Amniotic stem cell (primary cell): Measurements from ENCODE around the gene LGALS4.
"Not testable (repeated sequence)": the region's sequence is repeated elsewhere in the genome, so short reads cannot be mapped to it uniquely, and the experiment has no call there.

ENCODE experiments used
- DNase-seq: peaks from one replicate; lab custom pipeline; 2025; lab: John Stamatoyannopoulos, UW

The LGALS4 gene

DNA sequence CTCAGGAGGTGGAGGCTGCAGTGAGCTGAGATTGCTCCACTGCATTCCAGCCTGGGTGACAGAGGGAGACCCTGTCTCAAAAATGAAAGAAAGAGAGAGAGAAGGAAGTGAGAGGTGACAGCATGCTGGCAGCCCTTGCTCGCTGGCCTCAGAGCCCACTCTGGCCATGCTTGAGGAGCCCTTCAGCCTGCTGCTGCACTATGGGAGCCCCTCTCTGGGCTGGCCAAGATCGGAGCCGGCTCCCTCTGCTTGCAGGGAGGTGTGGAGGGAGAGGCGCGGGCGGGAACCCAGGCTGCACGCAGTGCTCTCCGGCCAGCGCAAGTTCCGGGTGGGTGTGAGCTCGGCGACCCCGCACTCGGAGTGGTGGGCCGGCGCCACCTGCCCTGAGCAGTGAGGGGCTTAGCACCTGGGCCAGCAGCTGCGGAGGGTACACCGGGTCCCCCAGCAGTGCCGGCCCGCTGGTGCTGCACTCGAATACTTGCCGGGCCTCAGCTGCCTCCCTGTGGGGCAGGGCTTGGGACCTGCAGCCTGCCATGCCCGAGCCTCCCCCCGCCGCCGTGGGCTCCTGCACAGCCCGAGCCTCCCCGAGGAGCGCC, 8.6 kb upstream of the LGALS4 start:
- DNase-seq = not testable (repeated sequence)

DNA sequence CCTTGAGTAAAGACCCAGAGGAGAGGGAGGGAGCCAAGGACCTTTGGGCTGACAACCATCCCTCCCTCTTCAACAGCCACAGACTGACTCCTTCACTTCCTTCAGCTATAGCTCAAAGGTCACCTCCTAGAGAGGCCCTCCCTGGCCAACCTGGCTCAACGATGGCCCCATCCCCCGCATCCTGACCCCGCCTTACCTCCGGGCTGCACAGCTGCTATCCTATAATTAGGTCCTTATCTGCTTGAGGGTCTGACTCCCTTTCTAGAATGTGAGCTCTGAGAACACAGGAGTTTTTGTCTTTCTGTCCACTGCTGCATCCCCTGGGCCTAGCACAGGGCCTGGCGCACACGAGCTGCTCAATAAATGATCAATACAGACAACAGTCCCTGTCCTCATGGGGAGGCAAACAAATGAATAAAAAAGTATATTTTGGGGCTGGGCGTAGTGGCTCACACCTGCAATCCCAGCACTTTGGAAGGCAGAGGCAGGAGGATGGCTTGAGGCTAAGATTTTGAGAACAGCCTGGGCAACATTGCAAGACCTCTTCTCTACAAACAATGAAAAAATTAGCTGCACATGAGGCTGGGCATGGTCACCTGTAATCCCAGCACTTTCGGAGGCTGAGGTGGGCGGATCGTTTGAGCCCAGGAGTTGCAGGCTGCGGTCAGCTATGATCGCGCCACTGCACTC, 6.6 kb upstream of the LGALS4 start:
- DNase-seq = no peak

DNA sequence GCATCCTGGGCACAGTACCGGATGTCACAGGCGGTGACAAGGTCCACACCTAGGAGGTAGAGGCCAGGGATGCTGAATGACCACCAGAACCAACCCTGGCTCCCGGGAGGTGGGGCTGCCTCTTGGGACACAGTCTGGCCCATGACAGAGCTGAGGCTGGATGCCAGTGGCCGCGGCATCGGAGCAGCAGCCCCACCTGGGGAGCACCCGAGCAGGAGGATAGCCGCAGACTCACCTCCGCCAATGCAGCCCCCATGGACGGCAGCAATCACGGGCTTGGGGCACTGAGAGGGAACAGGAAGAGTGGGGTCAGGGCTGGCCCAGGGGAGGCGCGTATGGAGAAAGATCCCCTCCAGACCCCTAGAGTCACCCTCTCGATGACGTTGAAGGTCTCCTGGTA, 4.3 kb upstream of the LGALS4 start:
- DNase-seq = no peak

DNA sequence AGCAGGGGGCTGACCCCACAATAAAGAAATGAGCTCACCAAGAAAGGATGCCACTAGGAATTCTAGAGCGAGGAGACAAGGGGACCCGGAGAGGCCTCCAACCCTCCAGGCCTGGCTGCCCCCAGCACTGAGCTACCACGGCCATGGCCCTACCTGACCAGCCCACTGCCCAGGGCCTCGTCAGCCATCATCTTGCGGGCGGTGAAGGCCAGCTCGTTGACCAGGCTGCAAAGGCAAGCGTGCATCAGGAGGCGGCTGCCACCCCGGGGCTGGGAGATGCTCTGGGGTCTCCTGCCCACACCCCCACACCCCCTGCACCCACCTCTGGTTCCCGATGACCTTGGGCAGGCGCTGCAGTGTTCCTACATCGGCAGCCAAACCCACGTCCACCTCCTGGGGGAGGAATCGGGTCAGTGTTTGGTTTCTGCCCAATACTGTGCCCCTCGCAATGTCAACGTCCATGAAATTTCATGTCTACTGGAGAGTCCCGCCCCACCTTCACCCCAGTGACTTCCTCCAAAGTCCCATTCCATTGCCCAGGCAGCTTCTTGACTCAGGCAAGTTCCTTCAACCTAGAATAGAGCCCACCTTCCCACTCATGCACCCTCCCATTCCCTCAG, 3.5 kb upstream of the LGALS4 start:
- DNase-seq = no peak

DNA sequence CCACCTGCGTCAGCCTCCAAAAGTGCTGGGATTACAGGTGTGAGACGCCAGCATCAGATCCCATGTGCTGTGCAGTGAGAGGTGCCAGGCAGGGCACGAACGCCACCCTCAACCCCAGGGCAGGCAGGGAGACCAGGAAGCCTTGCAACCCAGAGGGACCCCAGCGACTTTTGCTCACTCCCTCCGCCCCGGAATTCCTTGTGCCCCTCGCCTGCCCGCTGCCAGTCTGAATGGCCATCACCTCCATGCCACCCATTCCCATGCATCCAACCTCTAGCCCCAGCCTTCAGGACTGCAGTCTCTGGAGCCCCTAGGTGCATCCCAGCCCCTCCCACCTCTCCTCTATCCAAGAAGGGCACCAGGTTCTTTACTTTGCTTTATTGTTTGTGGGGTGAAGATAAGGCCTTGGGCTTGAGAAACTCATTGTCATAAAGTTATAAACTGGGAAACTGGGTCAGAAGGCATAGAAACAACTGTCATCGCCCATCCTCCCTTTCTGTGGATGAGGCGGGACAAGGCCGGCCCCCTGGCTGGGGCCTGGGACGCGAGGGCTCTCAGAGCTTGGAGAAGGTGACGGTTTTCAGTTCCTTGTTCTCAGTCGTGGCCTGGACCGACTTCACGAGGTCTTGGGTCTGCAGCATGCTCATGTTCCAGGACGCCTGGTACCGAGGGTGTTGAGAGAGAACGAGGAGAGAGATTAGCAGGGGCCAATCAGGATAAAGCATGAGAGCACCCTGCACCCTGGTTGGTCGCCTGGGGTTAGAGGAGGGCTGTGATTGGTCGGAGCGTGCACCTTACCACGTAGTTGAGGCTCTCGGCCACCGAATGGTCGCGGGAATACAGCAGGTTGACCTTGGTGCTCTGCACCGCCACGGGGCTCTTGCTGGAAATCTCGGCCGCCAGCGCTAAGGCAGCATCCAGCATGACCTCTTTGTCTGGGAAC, 2.6 kb upstream of the LGALS4 start:
- DNase-seq = no peak

DNA sequence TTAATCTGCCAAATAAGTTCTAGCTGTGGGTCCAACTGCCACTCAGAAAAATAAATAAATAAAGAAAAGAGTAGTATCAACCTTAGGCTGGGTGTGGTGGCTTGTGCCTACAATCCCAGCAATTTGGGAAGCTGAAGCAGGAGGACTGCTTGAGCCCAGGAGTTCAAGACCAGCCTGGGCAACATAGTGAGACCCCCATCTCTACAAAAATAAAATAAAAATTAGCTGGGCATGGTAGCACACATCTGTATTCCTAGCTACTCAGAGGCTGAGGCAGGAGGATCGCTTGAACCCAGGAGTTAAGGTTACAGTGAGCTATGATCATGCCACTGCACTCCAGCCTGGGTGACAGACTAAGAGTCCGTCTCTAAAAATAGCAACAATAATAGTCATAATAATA, 1.2 kb upstream of the LGALS4 start:
- DNase-seq = not testable (repeated sequence)

DNA sequence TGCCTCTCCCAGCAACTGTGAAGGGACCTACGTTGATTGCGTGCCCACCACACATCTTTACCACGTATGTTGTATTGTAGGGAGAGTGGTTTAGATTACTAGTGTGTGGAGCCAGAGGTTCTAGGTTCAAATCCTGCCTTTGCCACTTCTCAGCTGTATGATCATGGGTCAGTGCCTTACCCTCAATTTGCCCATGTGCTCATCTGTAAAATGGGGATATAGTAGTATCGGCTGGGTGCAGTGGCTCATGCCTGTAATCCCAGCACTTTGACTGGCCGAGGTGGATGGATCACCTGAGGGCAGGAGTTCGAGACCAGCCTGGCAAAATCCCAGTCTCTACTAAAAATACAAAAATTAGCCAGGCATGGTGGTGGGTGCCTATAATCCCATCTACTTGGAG, 578 bp upstream of the LGALS4 start:
- DNase-seq = no peak

DNA sequence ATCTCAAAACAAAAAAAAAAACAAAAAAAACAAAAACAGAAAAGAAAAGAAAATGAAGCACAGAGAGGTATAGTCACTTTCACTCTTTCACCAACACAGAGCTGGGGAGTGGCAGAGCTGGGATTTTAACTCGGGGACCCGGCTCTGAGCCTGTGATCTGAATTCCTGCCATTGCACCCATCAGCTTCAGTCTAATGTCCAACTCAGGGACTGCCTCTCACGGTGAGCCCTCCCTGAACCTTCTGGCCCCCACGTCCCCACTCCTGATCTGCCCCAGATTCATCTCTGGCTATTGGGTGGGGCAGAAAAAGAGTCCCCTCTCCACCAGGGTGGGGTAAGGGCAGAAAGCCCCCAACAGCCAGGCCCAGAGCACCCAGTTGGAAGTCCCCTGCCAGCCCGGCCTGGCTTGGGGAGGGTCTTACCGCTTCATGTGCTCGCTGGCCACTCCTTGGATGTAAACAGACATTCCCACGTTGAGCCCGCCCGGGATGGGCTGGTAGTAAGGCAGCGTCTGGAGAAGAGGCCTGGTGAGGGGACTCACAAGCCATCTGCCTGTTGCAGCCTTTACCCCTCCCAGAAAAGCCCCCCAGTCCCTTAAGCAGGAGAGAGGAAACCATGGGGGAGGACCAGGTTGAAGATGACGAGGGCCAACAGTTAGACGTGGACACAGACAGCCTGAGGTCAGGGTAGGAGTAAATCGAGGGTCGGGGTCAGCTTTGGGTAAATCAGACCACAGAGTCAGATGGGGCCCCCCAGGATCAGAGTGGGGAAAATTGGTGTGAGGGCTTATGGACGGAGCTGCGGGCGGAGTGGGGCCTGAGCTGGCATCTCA, 520 bp downstream of the LGALS4 start:
- no peak for DNase-seq

DNA sequence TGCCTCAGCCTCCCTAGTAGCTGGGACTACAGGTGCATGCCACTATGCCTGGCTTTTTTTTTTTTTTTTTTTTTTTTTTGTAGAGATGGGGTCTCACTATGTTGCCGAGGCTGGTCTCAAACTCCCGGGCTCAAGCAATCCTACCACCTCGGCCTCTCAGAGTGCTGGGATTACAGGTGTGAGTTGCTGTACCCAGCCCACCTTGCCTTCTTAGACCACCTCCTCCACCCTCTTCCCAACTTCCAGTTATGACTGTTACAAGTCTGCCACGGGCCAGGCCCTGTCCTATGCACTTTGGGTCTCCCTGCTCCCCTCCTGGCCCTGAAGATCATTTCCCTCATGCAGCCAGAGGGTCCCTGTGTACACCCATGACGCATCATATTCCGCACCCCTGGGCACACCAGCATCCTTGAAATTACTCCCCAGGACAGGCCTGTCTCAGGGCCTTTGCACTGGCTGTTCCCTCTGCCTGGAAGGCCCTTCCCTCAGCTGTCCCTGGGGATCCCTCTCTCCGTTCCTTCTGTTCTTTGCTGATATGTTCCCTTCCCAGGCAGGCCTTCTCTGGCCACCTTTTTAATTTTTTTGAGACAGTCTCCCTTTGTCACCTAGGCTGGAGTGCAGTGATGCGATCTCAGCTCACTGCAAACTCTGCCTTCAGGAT, 3.0 kb downstream of the LGALS4 start:
- DNase-seq = no peak

DNA sequence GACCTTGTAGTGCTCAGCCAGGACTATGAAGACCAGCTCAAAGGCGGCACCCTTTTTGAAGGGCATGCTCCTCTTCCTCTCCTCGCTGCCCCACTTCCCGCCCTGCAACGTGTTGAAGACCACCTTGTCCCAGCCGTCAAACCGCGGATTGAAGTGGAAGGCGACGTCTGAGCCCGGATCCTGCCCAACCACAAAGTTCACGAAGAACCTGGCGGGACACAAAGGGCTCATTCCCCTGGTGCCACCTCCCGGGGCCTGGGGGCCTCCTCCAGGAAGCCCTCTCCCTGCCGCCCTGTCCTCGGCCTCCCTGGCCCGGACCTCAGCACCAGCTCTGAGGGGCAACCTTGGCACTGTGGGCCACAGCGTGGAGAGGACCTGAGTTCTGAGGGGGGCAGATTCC, 4.0 kb downstream of the LGALS4 start:
- no peak for DNase-seq

DNA sequence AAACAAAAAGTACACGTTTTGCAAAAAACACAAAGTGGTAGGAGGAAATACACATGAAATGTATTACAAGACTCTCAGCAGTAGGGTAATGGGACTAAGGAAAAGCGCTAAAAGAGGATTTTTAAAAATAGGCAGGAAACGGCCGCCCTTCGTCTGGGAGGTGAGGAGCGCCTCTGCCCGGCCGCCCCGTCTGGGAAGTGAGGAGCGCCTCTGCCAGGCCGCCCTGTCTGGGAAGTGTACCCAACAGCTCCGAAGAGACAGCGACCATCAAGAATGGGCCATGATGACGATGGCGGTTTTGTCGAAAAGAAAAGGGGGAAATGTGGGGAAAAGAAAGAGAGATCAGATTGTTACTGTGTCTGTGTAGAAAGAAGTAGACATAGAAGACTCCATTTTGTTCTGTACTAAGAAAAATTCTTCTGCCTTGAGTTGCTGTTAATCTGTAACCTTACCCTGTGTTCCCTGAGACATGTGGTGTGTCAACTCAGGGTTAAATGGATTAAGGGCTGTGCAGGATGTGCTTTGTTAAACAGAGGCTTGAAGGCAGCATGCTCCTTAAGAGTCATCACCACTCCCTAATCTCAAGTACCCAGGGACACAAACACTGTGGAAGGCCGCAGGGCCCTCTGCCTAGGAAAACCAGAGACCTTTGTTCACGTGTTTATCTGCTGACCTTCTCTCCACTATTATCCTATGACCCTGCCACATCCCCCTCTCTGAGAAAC, 5.2 kb downstream of the LGALS4 start:
- DNase-seq = not testable (repeated sequence)

DNA sequence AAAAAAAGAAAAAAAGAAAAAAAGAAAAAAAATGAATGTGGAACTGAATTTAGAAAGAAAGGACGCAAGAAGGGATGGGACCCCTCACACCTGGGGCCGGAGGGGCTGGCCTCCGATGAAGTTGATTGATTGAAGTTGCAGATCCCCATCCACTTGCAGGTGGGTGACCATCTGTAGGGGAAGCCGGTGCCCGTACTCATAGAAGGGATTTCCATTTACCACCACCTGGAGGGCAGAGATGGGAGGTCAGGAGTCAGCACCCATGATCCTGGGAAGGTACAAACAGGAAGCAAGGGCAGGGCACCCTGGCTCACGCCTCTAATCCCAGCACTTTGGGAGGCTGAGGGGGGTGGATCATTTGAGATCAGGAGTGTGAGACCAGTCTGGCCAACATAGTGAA, 6.4 kb downstream of the LGALS4 start:
- no peak for DNase-seq

DNA sequence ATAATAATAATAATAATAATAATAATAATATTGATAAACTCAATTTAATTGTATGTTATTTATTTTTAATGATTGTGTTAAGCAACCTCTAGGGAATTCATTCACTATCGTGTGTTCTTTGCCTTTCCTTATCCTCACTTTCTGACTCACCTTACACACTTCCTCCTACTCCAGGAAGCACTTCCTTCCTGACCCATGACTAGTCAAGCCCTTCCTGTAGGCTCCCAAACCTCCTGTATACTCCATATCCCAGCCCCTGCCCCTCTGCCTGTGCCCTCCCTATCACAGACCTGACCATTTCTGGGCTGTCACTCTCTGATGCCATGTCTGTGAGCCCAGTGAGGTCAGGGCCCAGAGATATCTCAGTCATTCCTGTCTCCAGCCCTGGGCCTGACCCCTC, 7.6 kb downstream of the LGALS4 start:
- no peak for DNase-seq

DNA sequence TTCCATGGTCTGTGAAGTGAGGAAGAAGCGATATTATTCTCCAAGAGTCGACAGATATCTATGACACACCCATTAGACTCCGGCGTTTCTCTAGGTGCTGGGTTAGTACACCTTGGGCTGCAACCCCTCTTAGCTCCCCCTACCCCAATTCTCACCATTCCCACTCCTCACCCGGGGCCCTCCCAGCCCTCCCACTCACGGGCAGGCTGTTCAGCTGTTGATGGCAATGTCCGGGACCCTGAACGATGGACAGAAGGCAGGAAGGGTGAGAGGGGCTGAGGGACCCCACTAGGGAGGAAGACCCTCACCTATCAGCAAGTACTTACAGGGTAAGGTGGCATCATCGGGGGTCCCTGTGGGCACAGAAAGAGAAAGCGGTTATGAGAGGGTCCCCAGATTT, 9.2 kb downstream of the LGALS4 start:
- DNase-seq = no peak

DNA sequence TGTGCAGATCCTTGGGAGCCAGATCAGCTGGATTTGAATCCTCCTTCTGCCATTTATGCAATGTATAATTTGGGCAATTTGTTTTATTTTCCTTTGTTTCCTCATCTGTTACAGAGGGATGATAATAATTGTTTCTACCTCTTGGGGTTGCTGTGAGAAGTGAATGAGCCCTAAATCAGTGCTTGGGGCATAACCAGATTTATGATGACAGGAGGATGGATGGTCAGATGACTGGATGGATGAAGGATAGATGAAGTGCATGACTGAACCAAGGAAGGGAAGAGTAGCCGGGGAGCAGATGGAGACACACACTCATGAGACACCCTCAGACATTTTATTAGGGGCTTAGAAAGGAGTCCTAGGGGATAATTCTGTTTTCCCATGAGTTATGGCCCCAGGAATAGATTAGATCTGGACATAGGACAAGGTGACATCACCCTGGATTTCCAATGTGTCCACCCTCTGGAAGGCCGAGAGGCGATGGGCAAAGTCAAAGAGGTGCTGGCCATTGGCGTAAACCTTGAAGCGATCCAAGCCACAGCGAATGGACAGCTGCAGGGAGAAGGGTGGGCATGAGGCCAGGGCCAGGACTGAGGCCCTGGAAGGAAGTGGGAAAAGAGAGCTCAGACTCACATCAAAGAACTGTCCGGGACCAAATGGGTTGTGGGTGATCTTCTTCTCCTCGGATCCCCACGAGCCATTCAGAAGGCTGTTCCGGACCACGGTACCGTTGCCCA, 11.2 kb downstream of the LGALS4 start:
- no peak for DNase-seq

DNA sequence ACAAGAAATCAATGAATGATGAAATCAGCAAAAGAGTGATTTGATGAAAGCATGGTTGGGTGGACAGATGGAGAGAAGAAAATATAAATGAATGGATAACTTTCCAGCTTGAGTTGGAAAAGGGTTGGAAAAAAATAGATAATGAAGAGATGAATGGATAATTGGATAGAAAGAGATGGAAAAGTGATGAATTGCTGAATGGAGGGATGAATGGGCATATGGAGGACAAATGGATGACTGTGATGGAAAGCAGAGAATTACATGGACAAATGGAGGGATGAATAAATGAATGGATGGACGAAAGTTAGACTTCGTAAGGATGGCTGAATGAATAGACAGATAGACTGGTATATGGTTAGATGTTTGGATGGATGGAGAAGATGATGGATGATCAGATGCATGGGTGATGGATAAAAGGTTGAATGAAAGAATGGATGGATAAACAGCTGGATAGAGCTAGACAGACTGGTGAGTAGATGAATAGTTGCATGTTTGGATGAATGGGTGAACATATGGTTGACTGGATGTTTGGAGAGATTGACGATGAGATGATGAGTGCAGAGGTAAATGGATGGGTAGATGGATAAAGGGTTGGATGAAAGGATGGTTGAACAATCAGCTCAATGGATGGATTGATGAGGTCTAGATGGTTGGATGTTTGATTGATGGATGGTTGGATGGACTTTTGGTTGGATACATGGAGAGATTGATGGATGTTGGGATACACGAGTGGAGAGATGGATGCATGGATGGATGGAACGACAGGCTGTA, 12.0 kb downstream of the LGALS4 start:
- DNase-seq = no peak

DNA sequence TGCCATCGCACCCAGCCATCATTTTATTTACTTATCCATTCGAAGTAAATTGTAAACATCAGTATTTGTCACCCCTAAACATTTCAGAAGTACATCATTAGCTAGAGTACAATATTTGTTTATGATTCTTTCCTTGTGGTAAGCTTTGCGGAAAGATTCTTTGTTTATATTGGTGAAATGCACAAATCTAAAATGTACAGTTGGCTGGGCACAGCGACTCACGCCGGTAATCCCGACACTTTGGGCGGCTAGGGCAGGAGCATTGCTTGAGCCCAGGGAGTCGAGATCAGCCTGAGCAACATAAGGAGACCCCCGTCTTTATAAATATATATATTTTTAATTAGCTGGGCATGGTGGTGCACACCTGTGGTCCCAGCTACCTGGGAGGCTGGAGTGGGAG, 13.6 kb downstream of the LGALS4 start:
- no peak for DNase-seq

DNA sequence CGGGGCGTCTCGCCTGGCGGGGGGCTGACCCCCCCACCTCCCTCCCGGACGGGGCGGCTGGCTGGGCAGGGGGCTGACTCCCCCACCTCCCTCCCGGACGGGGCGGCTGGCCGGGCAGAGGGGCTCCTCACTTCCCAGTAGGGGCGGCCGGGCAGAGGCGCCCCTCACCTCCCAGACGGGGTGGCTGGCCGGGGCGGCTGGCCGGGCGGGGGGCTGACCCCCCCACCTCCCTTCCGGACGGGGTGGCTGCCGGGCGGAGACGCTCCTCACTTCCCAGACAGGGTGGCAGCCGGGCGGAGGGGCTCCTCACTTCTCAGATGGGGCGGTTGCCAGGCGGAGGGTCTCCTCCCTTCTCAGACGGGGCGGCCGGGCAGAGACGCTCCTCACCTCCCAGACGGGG, 15.0 kb downstream of the LGALS4 start:
- not testable (repeated sequence) for DNase-seq

DNA sequence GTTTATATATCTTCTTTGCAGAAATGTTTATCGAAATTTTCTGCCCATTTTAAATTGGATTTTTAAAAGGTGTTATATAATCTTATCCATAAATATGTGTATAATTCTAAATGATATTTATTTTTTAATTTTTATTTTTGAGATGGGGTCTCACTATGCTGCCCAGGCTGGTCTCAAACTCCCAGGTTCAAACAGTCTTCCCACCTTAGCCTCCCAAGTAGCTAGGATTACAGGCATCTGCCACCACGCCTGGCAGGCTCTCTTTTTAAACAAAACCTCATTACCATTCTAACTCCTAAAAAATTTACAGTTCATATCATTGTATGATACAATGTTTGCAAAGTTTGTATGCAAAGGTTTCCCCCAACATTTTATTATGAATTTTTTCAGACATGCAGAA, 16.6 kb downstream of the LGALS4 start:
- DNase-seq = no peak
